IMR-90 (cell line): ENCODE data around the gene IL17RE.

Source experiments
- BHLHE40 ChIP-seq: fragments of 150-350 bp; IDR thresholded peaks from 2 replicates; pipeline ENCODE4 v1.6.1; 2016; ENCODE audit warnings: mild to moderate bottlenecking, low read depth, low read length
- CEBPB ChIP-seq: IDR thresholded peaks from 2 replicates; pipeline ENCODE4 v1.6.1; 2012; ENCODE audit warnings: low read depth, low read length, improper control_type of control experiment
- CHD1 ChIP-seq: IDR thresholded peaks from 2 replicates; pipeline ENCODE4 v1.6.1; 2012; ENCODE audit warnings: low read depth, low read length, improper control_type of control experiment
- FOS ChIP-seq: fragments of 150-350 bp; IDR thresholded peaks from 2 replicates; pipeline ENCODE4 v1.6.1; 2016; ENCODE audit warnings: low read depth, low read length
- MAZ ChIP-seq: IDR thresholded peaks from 2 replicates; pipeline ENCODE4 v1.6.1; 2012; ENCODE audit warnings: low read depth, mild to moderate bottlenecking, low read length, improper control_type of control experiment, moderate library complexity, borderline replicate concordance
- NFE2L2 ChIP-seq: fragments of 150-350 bp; IDR thresholded peaks from 2 replicates; pipeline ENCODE4 v1.6.1; 2016; ENCODE audit warnings: low read depth, mild to moderate bottlenecking, low read length
- POLR2A ChIP-seq: IDR thresholded peaks from 2 replicates; pipeline ENCODE4 v1.6.1; 2012; ENCODE audit warnings: mild to moderate bottlenecking, low read depth, low read length
- RAD21 ChIP-seq: IDR thresholded peaks from 2 replicates; pipeline ENCODE4 v1.6.1; 2012; ENCODE audit warnings: low read length, improper control_type of control experiment
- RCOR1 ChIP-seq: IDR thresholded peaks from 2 replicates; pipeline ENCODE4 v1.6.1; 2012; ENCODE audit warnings: mild to moderate bottlenecking, low read length, improper control_type of control experiment; ENCODE audit not compliant: insufficient replicate concordance
- SMC3 ChIP-seq: fragments of 150-350 bp; IDR thresholded peaks from 2 replicates; pipeline ENCODE4 v1.6.1; 2016; ENCODE audit warnings: low read depth, mild to moderate bottlenecking, antibody characterized with exemption, low read length, moderate library complexity
- TF ChIP-seq, protein P1 (sequence below): conservative IDR thresholded peaks from 2 replicates; pipeline ENCODE4 v1.5.1; 2012; ENCODE audit warnings: mild to moderate bottlenecking, low read depth, low read length, improper control_type of control experiment
- TF ChIP-seq, protein P2 (sequence below): fragments of 150-350 bp; IDR thresholded peaks from 2 replicates; pipeline ENCODE4 v1.6.1; 2017; ENCODE audit warnings: mild to moderate bottlenecking, antibody characterized with exemption, low read length, low read depth
- TF ChIP-seq, protein P3 (sequence below): fragments of 150-350 bp; IDR thresholded peaks from 2 replicates; pipeline ENCODE4 v1.6.1; 2016; ENCODE audit warnings: low read depth, mild to moderate bottlenecking, low read length, moderate library complexity, borderline replicate concordance

- TF ChIP-seq, protein P1, sequence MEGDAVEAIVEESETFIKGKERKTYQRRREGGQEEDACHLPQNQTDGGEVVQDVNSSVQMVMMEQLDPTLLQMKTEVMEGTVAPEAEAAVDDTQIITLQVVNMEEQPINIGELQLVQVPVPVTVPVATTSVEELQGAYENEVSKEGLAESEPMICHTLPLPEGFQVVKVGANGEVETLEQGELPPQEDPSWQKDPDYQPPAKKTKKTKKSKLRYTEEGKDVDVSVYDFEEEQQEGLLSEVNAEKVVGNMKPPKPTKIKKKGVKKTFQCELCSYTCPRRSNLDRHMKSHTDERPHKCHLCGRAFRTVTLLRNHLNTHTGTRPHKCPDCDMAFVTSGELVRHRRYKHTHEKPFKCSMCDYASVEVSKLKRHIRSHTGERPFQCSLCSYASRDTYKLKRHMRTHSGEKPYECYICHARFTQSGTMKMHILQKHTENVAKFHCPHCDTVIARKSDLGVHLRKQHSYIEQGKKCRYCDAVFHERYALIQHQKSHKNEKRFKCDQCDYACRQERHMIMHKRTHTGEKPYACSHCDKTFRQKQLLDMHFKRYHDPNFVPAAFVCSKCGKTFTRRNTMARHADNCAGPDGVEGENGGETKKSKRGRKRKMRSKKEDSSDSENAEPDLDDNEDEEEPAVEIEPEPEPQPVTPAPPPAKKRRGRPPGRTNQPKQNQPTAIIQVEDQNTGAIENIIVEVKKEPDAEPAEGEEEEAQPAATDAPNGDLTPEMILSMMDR, result no peak
- TF ChIP-seq RCOR1 (no peak), POLR2A (no peak), FOS (no peak), CEBPB (no peak), BHLHE40 (no peak), CHD1 (no peak), SMC3 (no peak), RAD21 (no peak), MAZ (no peak), NFE2L2 (no peak)
- TF ChIP-seq, protein P2, sequence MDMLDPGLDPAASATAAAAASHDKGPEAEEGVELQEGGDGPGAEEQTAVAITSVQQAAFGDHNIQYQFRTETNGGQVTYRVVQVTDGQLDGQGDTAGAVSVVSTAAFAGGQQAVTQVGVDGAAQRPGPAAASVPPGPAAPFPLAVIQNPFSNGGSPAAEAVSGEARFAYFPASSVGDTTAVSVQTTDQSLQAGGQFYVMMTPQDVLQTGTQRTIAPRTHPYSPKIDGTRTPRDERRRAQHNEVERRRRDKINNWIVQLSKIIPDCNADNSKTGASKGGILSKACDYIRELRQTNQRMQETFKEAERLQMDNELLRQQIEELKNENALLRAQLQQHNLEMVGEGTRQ, result no peak
- TF ChIP-seq, protein P3, sequence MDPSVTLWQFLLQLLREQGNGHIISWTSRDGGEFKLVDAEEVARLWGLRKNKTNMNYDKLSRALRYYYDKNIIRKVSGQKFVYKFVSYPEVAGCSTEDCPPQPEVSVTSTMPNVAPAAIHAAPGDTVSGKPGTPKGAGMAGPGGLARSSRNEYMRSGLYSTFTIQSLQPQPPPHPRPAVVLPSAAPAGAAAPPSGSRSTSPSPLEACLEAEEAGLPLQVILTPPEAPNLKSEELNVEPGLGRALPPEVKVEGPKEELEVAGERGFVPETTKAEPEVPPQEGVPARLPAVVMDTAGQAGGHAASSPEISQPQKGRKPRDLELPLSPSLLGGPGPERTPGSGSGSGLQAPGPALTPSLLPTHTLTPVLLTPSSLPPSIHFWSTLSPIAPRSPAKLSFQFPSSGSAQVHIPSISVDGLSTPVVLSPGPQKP, result no peak
Observed at GRCh38 chr3:9875448-9875847, 27.2 kb upstream of the IL17RE start.
